GM18519 (cell line): Measurements from ENCODE around the gene RORC.

Source experiments
- ATAC-seq: cut with Tn5 transposase; IDR thresholded peaks from one replicate; pipeline ENCODE4 v1.9.1; 2021; ENCODE audit warnings: mild to moderate bottlenecking, moderate library complexity; ENCODE audit not compliant: unreplicated experiment, low FRiP score

Gene RORC

GRCh38 chr1:151849871-151850270, 18.3 kb upstream of the RORC start:
- no peak for ATAC-seq

GRCh38 chr1:151849126-151849525, 17.5 kb upstream of the RORC start:
- no peak for ATAC-seq

DNA sequence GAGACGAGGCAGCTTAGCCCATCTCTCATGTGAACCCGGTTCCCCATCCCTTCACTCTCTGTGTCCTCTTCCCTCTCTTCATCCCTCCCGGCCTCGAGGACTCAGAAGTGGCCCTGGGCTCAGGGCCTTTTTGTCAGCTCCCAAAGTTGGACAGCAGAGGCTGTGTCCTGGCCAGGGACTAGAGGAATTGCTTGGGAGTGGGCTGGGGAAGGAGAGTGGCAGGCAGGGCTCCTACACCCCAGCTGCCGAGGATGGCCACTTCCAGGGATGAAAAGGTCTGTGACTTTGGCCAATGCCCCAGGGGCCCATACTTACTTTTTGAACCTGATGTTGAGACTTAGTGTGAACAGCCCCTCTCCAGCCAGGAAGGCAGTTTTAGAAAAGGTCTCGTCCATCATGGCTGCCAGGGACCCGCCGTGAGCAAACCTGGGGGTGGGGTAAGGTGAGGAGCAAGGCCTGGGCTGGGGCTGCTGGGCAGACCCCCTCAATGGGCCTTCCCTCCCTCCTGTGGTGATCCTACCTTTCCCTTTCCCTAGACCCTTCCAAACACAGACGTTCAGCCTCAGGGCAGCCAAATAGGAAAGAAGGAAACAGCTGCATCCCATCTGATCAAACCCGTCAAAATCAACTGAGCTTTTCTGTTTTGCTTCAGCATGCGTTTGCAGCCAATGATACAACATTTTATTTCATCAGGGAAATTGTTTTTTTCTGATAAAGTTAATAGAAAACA, 16.4 kb upstream of the RORC start:
- ATAC-seq = no peak

GRCh38 chr1:151846686-151847237, 15.2 kb upstream of the RORC start:
- ATAC-seq = no peak

GRCh38 chr1:151846062-151846568, 14.5 kb upstream of the RORC start:
- ATAC-seq = no peak

- no peak for ATAC-seq
These were observed 11.8 kb upstream of the RORC start for GRCh38 chr1:151843398-151843797.

GRCh38 chr1:151841141-151841540, 9.5 kb upstream of the RORC start:
- no peak for ATAC-seq

GRCh38 chr1:151840421-151840820, 8.8 kb upstream of the RORC start:
- no peak for ATAC-seq

DNA sequence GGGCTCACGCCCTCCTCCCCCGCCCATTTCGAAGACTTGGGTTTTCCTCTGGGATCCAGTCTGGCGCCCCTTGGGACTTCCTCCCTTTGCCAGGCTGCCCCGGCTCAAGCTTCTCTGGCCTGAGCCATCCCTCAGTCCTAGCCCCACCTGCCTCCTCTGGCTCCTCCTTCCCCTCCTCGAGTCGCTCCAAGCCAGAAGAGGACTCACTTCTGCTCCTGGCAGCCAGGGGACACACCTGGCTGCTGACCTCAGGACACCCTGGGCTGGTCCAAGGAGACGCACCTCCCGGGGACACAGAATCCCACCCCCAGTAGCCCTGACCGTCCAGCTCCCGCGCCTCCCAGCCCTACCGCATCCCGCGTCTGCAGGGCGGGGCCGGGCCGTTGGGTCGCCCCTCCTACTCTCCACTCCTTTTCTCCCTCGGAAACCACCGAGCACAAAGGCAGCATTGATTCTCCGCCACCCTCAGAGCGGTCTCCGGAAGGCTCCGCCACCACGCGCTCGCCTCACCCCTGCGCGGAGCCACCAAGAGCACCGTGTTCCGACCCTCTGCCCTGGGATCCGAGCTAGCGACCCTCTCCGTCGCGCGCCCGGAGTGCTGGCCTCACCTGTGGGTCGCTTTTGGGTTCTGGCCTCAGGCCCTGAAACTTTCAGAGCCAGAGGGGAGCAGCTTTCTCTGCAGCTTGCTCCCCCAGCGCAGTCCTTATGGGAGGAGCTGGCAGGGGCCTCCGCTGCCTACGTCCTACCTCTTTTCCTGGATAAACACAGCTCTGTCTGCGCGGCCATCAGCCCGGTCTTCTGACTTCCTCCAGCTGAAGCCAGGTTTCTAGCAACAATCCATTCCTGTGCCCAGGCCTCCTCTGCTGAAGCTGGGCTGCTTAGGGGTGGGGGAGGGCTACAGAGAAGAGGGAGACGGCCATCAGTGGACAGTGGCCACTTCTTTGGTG, 8.1 kb upstream of the RORC start, which contains the start of gene C2CD4D:
Gene C2CD4D (minus strand): TSS at position 364 of the 947 bp plus-strand sequence. CDS start 831 bp downstream, outside the sequence.
- ATAC-seq = no peak

- no peak for ATAC-seq
These were observed 7.4 kb upstream of the RORC start for GRCh38 chr1:151839082-151839412.

- ATAC-seq = no peak
These were observed 6.8 kb upstream of the RORC start for GRCh38 chr1:151838222-151839081.

DNA sequence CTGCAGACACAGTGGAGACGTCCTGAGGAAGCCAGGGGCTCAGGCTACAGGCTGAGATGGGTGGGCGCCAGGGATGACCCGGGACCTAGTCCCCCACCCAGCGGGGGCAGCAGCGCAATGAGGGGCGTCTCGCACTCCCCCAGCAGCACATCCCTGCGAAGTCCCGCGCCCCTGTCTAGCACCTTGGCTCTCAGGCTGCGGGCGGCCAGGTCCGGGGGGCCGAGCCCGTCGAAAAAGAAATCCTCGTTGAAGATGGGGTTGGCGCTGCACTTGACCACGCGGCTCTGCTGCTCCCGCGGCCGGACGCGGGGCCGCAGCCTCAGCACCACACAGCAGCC, 6.3 kb upstream of the RORC start:
- ATAC-seq = no peak

DNA sequence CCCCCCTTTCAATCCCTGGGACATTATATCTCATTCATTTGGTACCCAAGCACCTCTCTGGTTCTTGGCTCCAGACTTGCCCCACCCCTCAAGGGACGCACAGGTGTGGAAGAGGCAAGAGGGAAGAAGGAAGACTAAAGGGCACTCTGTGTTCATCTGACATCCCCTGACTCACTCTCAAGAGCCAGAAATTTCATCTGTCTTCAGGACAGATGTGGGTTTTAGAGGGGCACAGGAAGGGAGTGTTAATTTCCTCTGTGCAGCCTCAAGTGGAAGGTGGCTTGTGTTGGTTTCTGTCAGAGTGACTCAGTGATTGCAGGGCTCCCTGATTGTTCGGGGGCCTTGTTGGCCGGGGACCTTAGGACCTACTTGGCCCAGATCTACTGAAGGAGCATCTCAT, 5.6 kb upstream of the RORC start:
- no peak for ATAC-seq

DNA sequence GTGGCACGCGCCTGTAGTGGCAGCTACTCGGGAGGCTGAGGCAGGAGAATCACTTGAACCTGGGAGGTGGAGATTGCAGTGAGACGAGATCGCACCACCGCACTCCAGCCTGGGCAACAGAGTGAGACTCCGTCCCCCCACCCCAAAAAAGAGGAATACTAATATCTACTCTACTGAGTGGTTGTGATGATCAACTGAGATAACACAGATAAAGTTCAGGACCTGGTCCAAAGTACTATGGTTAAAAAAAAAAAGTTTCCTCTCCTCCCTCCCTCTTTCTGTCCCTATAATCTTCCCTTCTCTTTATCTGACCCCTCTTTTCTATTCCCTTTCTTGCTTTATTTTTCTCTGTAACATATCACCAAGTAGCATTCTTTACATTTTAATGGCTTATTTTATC, 4.0 kb upstream of the RORC start:
- no peak for ATAC-seq

DNA sequence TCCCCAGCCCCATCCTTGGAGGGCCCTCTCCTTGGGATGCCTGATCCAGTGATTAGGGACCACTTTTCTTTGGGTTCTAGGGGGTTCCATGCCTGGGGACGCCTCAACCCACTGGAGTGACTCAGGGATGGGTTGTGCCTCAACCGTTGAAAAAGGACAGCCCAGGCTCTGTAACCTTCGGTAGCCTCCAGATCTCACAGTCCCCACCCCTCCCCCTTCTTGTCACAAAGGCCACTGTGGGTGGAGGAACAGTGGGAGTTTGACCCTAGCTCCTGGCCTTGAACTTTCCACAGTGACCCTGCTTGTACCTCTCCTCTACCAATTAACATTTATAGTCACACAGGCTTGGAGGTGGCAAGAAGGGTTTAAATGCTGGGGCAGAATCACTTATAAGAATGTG, 2.6 kb upstream of the RORC start:
- ATAC-seq = no peak

- ATAC-seq = no peak
These were observed 1.7 kb upstream of the RORC start for GRCh38 chr1:151833172-151833900.

GRCh38 chr1:151832318-151832980, 847 bp upstream of the RORC start:
- no peak for ATAC-seq

DNA sequence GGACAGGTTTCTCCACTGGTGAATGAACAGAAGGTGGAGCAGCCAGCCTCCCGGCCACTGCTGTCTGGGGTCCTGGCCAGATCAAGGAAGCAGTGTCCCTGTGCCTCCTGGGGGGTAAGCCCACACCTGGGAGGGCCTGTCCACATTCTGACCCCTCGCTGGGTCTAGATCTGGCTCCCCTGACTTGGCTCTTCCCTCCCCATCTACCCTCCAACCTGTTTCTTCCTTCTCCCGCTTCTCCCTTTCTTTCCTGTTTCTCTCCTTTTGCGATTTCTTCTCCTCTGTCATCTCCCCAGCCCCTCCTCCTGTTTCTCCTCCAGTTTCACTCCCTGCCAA, 378 bp downstream of the RORC start:
- ATAC-seq = no peak

- no peak for ATAC-seq
These were observed 1.5 kb downstream of the RORC start for GRCh38 chr1:151830055-151830454.
